Endometrium (tissue), 2 donors: ENCODE measurements around the gene TRPM5.

Source experiments
- FAIRE-seq: peaks from 2 replicates; lab custom pipeline; 2012; peaks lifted over from hg19 to GRCh38; lab: Jason Lieb, UNC
- donor health status: control.
- donor health status: control.

The TRPM5 gene

DNA sequence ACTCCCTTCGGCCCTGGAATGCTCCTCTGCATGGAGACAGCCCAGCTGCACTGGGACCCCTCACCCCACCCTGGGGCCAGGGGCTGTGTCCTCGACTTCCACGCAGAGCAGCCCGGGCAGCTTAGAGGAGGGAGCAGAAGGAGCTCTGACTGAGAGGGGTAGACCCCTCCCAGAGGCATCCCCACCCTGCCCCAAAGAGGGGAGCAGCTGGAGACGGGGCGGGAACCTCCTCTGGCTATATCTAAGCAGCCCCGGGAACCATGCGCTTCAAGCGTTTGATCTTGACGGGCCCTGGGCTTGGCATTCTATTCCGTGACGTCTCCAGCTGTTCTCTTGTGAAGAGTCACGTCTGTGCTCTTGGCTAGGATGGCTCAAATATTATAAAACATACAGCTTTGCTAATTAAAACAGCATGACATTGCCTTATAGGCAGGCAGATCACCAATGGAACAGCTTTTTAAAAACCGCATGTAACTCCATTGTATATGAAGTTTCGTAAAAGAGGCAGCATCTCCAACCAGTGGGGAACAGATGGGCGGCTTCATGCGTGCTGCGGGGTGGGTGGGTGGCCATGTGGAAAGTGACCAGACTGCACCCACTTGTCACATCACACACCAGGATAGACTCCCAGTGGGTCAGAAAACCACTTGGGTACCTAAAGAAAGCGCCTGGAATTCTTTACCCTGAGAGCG, 8.2 kb upstream of the TRPM5 start:
- FAIRE-seq: no peak

GRCh38 chr11:2451916-2452315, 7.6 kb upstream of the TRPM5 start:
- FAIRE-seq: no peak

DNA sequence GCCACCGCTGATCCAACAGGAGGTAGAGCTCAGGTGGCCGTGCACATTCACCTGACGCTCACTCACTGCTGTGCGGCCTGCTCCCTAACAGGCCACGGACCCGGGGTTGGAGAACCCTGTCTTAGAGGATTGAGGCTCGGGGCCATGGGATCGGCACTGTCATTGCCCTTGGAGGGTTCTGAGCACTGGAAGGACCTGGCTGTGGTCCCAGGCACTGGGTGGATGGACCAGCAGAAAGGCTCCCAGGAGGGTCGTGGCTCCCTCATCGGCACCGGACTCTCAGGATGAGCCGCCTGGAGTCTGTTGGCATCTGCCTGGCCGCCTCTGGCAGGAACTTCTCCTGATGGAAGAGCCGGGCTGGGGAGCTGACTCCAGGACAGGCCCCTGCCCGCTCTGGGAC, 7.0 kb upstream of the TRPM5 start:
- FAIRE-seq: no peak

DNA sequence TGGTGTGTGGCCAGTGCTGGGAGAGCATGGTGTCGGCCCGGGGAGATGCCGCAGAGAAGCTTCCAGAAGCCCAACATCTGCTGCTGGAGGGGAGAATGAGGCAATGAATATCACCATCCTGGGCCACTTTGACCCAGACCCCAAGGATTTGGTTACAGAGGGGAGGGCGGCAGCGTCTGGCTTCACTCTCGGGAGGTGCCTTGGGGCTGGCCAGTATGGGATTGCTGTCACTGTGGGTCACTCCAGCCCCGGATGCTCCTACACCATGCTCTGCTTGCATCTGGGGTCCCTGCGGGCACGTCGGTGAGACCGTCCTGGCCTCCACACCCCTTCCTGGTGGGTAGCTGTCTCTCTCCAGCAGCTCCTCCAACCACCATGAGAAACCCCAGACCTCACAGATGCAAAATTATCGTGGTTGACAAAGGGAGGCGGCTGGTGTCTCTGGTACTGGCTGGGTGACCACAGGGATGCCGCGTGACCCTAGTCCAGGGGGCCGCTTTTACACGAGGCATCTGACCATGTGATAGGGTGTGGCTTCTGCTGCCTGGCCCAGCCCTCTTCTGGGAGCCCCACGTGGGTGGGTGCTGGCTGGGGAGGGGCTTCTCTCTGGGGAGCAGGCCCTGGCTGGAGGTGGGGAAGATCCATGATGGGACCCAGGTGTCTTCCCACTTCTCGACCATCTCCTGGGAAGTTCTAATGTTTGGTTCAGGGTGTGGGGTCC, 6.2 kb upstream of the TRPM5 start:
- no peak for FAIRE-seq

DNA sequence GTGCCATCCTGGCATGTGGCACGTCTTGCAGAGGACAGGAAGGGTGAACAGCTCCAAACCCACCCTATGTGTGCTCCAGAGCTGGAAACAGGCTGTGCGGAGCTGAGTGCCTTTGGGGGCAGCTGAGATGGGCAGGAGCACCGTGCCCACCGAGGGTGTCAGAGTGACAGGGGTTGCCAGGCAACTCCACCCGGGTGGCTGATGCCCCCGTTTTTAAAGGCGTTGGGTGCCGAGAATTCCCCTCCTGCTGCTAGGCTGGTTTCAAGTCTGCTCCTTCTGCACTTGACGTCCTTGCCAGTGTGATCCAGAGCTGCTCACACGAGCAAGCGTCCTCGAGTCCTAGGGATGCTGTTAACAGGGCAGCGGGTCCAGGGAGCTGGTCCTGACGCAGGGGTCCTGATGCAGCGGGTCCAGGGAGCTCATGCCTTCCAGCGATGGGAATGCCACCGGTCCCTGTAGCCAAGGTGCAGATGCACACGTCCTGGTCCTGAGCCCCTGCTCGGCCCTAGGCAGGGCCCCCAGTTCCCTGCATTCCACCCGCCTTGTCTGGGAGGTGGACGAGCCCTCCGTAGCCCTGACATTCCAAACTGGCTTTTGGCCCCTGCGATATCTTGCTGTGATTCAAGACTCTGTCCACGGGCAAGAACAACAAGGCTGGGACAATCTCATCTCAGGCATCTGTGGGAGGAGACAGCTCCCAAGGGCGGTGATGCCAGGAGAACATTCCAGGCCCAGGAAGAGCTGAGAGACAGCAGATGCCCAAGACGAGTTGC, 5.4 kb upstream of the TRPM5 start:
- FAIRE-seq: no peak

DNA sequence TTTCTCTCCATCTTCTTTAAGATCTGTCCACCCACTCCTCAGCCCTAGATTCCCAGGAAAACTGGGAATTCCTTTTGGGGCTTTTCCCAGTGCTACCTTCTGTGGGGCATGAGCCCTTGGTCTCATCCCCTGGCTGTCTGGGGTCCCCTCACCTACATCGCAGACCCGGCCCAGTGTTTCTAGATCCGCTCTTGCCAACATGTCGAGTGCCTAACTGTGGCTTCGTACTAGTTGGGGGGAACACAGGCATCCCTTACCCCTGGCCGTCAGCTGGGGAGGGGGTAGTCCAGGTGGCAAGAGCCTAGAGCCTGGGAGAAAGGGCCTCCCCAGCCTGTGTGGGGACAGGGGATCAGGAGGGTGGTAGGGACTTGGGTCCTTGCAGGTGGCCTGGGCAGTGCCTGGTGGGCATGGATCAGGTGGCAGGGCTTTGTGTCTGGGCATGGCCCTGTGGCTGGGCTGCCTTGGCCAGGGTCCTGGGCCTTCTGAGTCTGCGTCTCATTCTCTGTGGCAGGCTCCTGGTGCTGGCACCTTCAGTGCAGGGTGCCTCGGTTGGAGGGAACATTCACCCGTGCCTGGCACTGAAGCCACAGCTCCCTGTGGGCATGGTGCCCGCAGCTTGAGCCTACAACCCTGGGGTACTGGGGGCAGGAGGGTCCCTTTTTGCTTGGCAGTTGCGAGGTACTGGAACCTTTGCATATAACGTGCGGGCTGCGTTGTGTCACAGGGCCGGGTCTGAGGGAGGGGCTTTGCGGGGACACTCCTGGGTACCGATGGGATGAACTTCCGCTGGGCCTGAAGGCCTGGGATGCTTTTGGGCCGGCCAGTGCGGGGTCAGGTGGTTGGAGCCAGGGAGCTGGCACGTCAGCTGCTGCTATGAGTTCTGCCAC, 4.6 kb upstream of the TRPM5 start:
- no peak for FAIRE-seq

DNA sequence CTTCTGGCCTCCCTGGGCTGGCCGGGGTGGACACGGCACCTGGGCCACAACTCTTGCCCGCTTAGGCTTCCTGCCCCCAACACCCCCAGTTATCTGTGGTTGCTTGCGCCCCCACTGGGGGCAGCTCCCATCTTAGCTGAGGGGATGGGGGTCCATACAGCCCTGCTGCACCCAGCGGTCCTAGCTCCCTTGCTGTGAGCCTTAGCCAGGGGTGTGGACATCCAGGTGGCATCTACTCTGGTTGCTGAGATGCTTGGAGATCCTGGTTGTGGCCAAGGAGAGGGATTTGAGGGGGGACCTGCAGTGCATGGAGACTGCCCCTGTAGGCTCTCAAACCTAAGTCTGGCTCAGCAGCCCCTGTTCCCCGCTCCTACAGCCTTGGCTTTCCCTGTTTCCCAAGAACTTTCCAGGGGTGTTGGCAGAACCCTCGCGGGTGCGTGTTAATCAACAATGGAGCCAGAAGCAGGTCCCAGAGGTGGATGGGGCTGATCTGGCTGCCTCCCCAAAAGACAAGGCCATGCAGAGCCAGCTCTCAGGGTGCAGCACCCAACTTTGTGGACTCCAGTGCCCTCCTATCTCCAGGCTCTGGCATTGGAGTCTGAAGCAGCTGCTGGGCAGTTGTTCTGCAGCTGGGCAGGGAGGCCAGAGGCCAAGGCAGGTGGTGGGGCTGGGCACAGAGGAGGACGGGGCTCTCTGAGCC, 3.8 kb upstream of the TRPM5 start:
- no peak for FAIRE-seq

GRCh38 chr11:2447253-2447950, 3.1 kb upstream of the TRPM5 start:
- no peak for FAIRE-seq

DNA sequence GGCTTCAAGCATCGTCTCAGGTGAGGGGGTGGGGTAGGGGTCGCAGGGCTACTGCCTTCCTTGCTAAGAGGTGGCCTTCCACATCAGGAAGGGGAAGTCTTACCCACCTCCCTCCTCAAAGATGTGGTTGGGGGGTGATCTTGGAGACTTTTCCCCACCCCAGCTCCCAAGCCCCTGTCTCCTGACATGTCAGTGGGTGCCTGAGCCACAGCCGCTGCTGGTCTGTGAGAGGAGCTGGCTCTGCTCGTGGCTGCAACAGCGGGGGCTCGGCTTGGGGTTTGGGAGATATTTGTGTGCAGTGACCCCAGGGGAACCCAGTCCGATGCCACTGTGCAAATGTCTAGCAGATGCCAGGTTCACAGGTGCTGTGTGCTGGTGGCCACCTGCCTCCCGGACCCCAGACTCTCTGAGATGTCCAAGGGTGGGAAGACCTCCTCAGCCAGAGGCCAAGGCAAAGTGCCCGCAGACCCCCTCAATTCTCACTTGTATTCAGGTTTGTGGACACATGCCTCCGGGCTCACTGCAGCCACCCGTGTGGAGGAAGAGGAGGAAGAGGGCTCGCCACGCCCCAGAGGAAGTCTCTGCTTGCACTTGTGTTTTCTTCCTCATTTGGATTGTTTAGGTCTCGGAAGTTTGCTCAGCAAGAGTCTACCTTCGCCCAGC, 2.4 kb upstream of the TRPM5 start:
- no peak for FAIRE-seq

DNA sequence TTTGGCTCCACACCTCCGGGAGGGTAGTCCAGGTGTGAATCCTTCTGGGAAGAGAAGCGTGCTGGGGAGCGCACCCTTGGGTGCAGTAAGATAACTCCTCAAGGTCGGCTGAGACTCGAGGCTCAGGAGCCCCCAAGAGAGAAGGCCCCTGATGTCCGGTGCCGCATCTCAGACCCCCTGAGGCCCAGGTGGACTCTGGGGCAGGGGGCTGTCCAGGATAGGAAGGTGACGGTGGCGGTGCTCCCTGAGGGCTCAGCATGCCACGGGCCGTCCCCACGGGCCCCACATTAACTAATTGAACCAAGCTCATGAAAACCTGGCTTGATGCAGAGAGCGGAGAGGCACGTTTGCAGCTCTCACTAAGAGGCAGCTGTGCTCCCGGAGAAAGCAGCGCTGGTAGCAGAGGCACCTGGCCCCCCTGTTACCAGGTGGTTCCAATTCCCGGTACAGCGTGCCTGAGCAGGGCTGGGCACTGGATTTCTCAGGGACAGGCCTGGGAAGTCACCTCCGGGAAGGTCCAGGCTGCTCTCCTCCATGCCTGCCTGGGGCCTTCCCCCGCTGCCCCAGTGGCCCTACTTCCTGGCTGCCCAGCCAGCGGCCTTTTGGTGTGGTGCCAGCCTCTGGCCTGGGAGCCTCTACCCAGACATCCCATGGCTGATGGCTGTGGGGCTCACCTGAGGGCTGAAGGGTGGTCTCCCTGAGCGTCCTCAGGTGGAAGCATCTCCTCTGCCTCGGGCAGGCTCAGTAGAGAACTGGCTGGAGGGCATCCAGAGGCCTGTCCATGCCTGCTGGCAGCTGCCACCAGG, 1.6 kb upstream of the TRPM5 start:
- FAIRE-seq: no peak

DNA sequence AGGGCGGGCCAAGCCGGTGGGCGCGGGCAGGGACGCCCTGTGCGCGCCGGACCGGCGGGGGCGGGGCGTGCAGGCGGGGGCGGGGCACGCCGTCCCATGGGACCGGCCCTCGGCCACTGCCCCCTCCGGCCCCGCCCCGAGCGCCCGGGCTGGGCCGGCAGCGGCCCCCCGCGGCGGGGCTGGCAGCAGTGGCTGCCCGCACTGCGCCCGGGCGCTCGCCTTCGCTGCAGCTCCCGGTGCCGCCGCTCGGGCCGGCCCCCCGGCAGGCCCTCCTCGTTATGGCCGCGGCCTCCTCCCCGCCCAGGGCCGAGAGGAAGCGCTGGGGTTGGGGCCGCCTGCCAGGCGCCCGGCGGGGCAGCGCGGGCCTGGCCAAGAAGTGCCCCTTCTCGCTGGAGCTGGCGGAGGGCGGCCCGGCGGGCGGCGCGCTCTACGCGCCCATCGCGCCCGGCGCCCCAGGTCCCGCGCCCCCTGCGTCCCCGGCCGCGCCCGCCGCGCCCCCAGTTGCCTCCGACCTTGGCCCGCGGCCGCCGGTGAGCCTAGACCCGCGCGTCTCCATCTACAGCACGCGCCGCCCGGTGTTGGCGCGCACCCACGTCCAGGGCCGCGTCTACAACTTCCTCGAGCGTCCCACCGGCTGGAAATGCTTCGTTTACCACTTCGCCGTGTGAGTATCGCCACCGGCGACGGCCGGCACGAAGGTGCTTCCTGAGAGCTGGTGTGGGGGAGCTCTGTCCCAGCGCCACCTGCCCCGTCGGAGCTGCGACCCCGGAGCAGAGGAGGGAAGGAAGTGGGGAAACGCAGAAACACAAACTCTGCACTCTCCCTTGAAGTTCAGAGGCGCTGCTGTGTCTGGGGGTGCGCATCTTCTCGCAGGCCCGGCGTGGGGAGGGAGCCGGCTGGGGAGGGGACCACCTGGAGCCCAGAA, 769 bp upstream of the TRPM5 start, which contains the start of gene KCNQ1:
KCNQ1 (plus strand) TSS at position 188 of the 925 bp plus-strand sequence; CDS start at position 279, 91 bp downstream.
- no peak for FAIRE-seq

DNA sequence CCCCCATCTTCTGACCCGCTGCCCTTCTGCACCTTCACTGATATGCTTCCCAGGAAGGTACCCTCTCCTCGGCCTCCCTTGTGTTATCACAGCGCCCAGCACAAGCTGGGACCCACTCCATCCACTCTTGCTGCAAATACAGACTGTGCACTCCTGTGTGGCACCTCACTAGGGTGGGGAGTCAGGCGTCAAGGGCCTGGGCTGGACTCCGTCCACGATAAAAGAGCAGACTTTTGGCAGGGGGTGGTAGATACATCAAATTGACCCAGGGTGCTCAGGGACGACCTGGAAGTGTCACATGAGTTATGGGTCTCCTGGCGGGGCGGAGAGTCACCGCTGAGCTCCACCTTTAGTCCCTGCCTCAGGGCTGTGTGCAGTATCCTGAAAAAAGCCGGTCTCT, 908 bp downstream of the TRPM5 start:
- FAIRE-seq: no peak

- no peak for FAIRE-seq
Measured at GRCh38 chr11:2442589-2442988, 1.7 kb downstream of the TRPM5 start.

- no peak for FAIRE-seq
Measured at GRCh38 chr11:2441171-2441570, 3.1 kb downstream of the TRPM5 start.

GRCh38 chr11:2440646-2441045, 3.7 kb downstream of the TRPM5 start:
- no peak for FAIRE-seq

GRCh38 chr11:2439820-2440219, 4.5 kb downstream of the TRPM5 start:
- FAIRE-seq: no peak

DNA sequence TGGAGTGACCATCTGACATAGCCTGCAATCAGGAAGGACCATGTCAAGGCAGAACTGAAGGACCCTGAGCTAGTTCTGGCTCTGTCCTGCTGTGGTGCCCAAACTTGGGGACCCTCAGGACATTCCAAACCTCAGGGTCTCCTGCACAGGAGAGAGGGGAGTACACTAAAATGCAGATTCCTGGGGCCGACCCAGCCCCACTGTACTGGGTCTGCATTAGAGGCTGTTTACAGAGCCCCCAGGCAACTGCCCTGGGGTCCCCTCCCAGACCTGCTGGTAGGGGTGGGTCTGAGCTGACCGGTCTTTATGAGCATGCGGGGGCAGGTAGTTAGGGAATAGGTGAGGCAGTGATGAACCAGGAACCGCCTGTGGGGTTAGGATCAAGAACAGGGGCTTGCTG, 6.8 kb downstream of the TRPM5 start:
- FAIRE-seq: no peak

GRCh38 chr11:2436521-2437031, 7.7 kb downstream of the TRPM5 start:
- no peak for FAIRE-seq
